B cell (primary cell): ENCODE results near the gene PARD3B. TPM values are rescaled to one million over a fixed set of nuclear protein-coding genes. Genes with fewer than 3 reads are reported as not detected.

ENCODE experiments used
- ATAC-seq: fragments of 200-7000 bp; cut with Tn5 transposase; one replicate; pipeline ENCODE4 v1.10.0; 2021; ENCODE audit warnings: low read depth, mild to moderate bottlenecking, moderate number of reproducible peaks, moderate library complexity
- CTCF ChIA-PET: fragments of 350-600 bp; sonication (Branson Sonifier 250); formaldehyde crosslinking; loops from one replicate; lab custom pipeline; 2021; ENCODE audit warnings: antibody characterized with exemption, inconsistent platforms; lab: Charles Lee
- POLR2A ChIA-PET: fragments of 350-600 bp; sonication (Branson Sonifier 250); formaldehyde crosslinking; loops from one replicate; lab custom pipeline; 2021; ENCODE audit warnings: antibody characterized with exemption; lab: Charles Lee
- DNase-seq: peaks from one replicate; pipeline ENCODE4 v3.0.0; 2013
- H2AFZ ChIP-seq: 2 replicates; pipeline ENCODE4 v1.6.1; 2012; ENCODE audit warnings: mild to moderate bottlenecking, low read depth, low read length; ENCODE audit not compliant: insufficient read depth, poor library complexity, severe bottlenecking
- H3K27ac ChIP-seq, 2 donors: 1 replicate in 1 of 2; 2 replicates in 1 of 2; pipeline ENCODE4 v1.5.1; 2012 to 2013; ENCODE audit warnings: low read length in 2 of 2, mild to moderate bottlenecking in 2 of 2, moderate library complexity in 1 of 2
- H3K27me3 ChIP-seq, 4 experiments: fragments of 200-600 bp in 1 of 4; sonication (generic) in 1 of 4; replicated peaks in 1 of 4; 1 replicate in 2 of 4; 2 replicates in 2 of 4; pipeline versions ENCODE4 v1.6.1 to v1.7.0; 2013 to 2016; ENCODE audit warnings: low read length in 3 of 4, mild to moderate bottlenecking in 2 of 4, mixed read lengths in 1 of 4, moderate library complexity in 1 of 4; ENCODE audit not compliant: insufficient read depth in 4 of 4, control insufficient read depth in 3 of 4; ENCODE audit errors: control extremely low read depth in 1 of 4
- H3K36me3 ChIP-seq, 2 experiments: replicated peaks in 1 of 2; 1 replicate in 1 of 2; 2 replicates in 1 of 2; pipeline versions ENCODE4 v1.6.1 to v1.7.1; 2013; ENCODE audit warnings: low read length in 1 of 2; ENCODE audit not compliant: insufficient read depth in 2 of 2, control insufficient read depth in 1 of 2; ENCODE audit errors: control extremely low read depth in 1 of 2, extremely low read depth in 1 of 2
- H3K4me1 ChIP-seq, 2 donors: fragments of 200-600 bp in 1 of 2; sonication (generic) in 1 of 2; 1 replicate in 1 of 2; 2 replicates in 1 of 2; pipeline versions ENCODE4 v1.5.1 to v1.6.1; 2013 to 2017; ENCODE audit warnings: low read length in 2 of 2; ENCODE audit not compliant: control insufficient read depth in 2 of 2, insufficient read depth in 2 of 2
- H3K4me2 ChIP-seq: replicated peaks from 2 replicates; pipeline ENCODE3; 2012; ENCODE audit warnings: mild to moderate bottlenecking, low read depth, low read length; ENCODE audit not compliant: poor library complexity, severe bottlenecking
- H3K4me3 ChIP-seq, 5 experiments: fragments of 200-600 bp in 1 of 5; sonication (generic) in 1 of 5; 1 replicate in 3 of 5; 2 replicates in 2 of 5; pipeline versions ENCODE4 v1.5.1 to v1.7.0; 2011 to 2016; ENCODE audit warnings: low read length in 4 of 5, mild to moderate bottlenecking in 4 of 5, low read depth in 2 of 5, control low read depth in 1 of 5, moderate library complexity in 1 of 5; ENCODE audit not compliant: insufficient read depth in 1 of 5; ENCODE audit errors: control extremely low read depth in 1 of 5, extremely low read depth in 1 of 5
- H3K79me2 ChIP-seq: fragments of 200-600 bp; sonication (generic); one replicate; pipeline ENCODE4 v1.6.0; 2016; ENCODE audit warnings: low read length; ENCODE audit not compliant: control insufficient read depth, insufficient read depth
- H3K9ac ChIP-seq: fragments of 200-600 bp; sonication (generic); 2 replicates; pipeline ENCODE4 v1.6.1; 2017; ENCODE audit warnings: mild to moderate bottlenecking, low read length, moderate library complexity
- H3K9me3 ChIP-seq, 3 donors: one replicate each; pipeline versions ENCODE4 v1.6.1 to v1.7.1; 2013; ENCODE audit warnings: low read length in 2 of 3; ENCODE audit not compliant: control insufficient read depth in 2 of 3, insufficient read depth in 1 of 3; ENCODE audit errors: control extremely low read depth in 1 of 3
- H4K20me1 ChIP-seq: 2 replicates; pipeline ENCODE4 v1.6.0; 2012; ENCODE audit warnings: mild to moderate bottlenecking, low read length; ENCODE audit not compliant: insufficient read depth, control insufficient read depth, poor library complexity, severe bottlenecking
- H3K27ac Mint-ChIP-seq: one replicate; pipeline ENCODE4 v1.8.0; 2021; ENCODE audit warnings: mixed read lengths
- H3K27me3 Mint-ChIP-seq: one replicate; pipeline ENCODE4 v1.8.0; 2021; ENCODE audit warnings: mixed read lengths
- H3K4me1 Mint-ChIP-seq: one replicate; pipeline ENCODE4 v1.8.0; 2021; ENCODE audit warnings: mixed read lengths
- H3K4me3 Mint-ChIP-seq: one replicate; pipeline ENCODE4 v1.8.0; 2021; ENCODE audit warnings: mixed read lengths
- H3K9me3 Mint-ChIP-seq: one replicate; pipeline ENCODE4 v1.8.0; 2022; ENCODE audit warnings: mixed read lengths; ENCODE audit not compliant: insufficient read depth
- CTCF ChIP-seq: fragments of 200-600 bp; IDR thresholded peaks from one replicate; pipeline ENCODE4 v1.8.0; 2022; ENCODE audit warnings: antibody characterized with exemption, mild to moderate bottlenecking
- EZH2 ChIP-seq: IDR thresholded peaks from 2 replicates; pipeline ENCODE4 v1.6.1; 2012; ENCODE audit warnings: borderline replicate concordance, low read depth, mild to moderate bottlenecking, moderate library complexity, low read length; ENCODE audit not compliant: insufficient read depth, poor library complexity, severe bottlenecking
- WGBS: methylation state at CpG from one replicate; pipeline ENCODE4 v1.1.5; 2013; ENCODE audit warnings: missing lambda C conversion rate; ENCODE audit not compliant: insufficient coverage; 5-methylcytosine and 5-hydroxymethylcytosine counted together
- intact Hi-C: fragments of 100-400 bp; cut with micrococcal nuclease; formaldehyde crosslinking; loops from one replicate; pipeline ENCODE4 v1.10.0; 2022
- polyA plus RNA-seq: library from polyadenylated mRNA; depleted of rRNA; stranded (reverse); fragments of >200 nt; gene quantifications from 2 replicates; pipeline ENCODE4 v1.2.3, GENCODE V29; 2012
- total RNA-seq, 2 donors: library from RNA; stranded (reverse); fragments of 120-200 nt in 1 of 2; gene quantifications; 1 replicate in 1 of 2; 2 replicates in 1 of 2; pipeline versions ENCODE4 v1.2.3 to v1.2.4, GENCODE V29; 2013 to 2022

PARD3B gene
- total and polyA plus RNA-seq, 2 donors (not counting 1 experiment from before 2014, with no cell fraction given) = not detected

- H2AFZ ChIP-seq = no peak overlapping the region
- POLR2A ChIA-PET = no interaction called here
- ATAC-seq = no peak
- no peak overlapping the region for H3K4me3 ChIP-seq
- H3K36me3 ChIP-seq = no peaks in the 10 kb centered on the region
- TF ChIP-seq CTCF (no peak), EZH2 (no peak)
- 66% methylated on average over 2 of the region's 6 CpGs for WGBS
- CTCF ChIA-PET = no interaction called here
- H3K4me1 ChIP-seq = no peaks in the 10 kb centered on the region
- Mint-ChIP-seq H3K4me3 (no peak overlapping the region), H3K27me3 (peaks cover 9% of the 10 kb centered on the region), H3K9me3 (no peaks in the 10 kb centered on the region), H3K27ac (no peak overlapping the region), H3K4me1 (no peaks in the 10 kb centered on the region)
- H3K79me2 ChIP-seq = no peaks in the 10 kb centered on the region
- H3K27ac ChIP-seq = no peak overlapping the region
- H3K27me3 ChIP-seq = no peaks in the 10 kb centered on the region
- intact Hi-C loops = no loop called here
- no peak overlapping the region for H3K9ac ChIP-seq
- peaks cover 0 to 3% (median 0%) of the 10 kb centered on the region in 3 donors for H3K9me3 ChIP-seq
- H3K4me2 ChIP-seq = no peak overlapping the region
- no peaks in the 10 kb centered on the region for H4K20me1 ChIP-seq
- DNase-seq = no peak
Measured at GRCh38 chr2:205461678-205462665, 916.7 kb downstream of the PARD3B start.
